Tibial artery (tissue), 4 donors: ENCODE measurements around the gene SPRR5.

Experiments
- DNase-seq, 2 donors: peaks; one replicate each; pipeline ENCODE4 v3.0.0-alpha.2; 2019
- H3K27ac ChIP-seq, 2 donors: fragments of 200-600 bp; sonication (generic) in 1 of 2; 1 replicate in 1 of 2; 2 replicates in 1 of 2; pipeline ENCODE4 v1.5.1; 2018 to 2019; ENCODE audit warnings: mild to moderate bottlenecking in 1 of 2
- H3K27me3 ChIP-seq, 2 donors: fragments of 200-600 bp; sonication (generic) in 1 of 2; one replicate each; pipeline versions ENCODE4 v1.5.1 to v1.6.0; 2016 to 2019
- H3K36me3 ChIP-seq, 3 donors: fragments of 200-600 bp; sonication (generic) in 2 of 3; one replicate each; pipeline ENCODE4 v1.5.1; 2016 to 2019; ENCODE audit warnings: mild to moderate bottlenecking in 2 of 3
- H3K4me1 ChIP-seq, 4 donors: fragments of 200-600 bp; sonication (generic) in 2 of 4; 1 replicate in 3 of 4; 2 replicates in 1 of 4; pipeline ENCODE4 v1.5.1; 2016 to 2019
- H3K4me3 ChIP-seq, 2 donors: fragments of 200-600 bp; sonication (generic) in 1 of 2; 1 replicate in 1 of 2; 2 replicates in 1 of 2; pipeline ENCODE4 v1.5.1; 2018 to 2019; ENCODE audit warnings: mild to moderate bottlenecking in 2 of 2
- H3K9me3 ChIP-seq, 3 donors: fragments of 200-600 bp; sonication (generic) in 1 of 3; one replicate each; pipeline ENCODE4 v1.5.1; 2016 to 2019
- CTCF ChIP-seq, 2 experiments: fragments of 200-600 bp in 1 of 2; fragments of 450-650 bp in 1 of 2; IDR thresholded peaks; one replicate each; pipeline ENCODE4 v1.5.1; 2017 to 2019; ENCODE audit warnings: antibody characterized with exemption in 2 of 2, mild to moderate bottlenecking in 1 of 2, moderate library complexity in 1 of 2
- intact Hi-C: fragments of 100-400 bp; cut with DNase I; formaldehyde crosslinking; loops from one replicate; pipeline ENCODE4 v1.15.0; 2023; ENCODE audit warnings: low total_unique reads

The SPRR5 gene

DNA sequence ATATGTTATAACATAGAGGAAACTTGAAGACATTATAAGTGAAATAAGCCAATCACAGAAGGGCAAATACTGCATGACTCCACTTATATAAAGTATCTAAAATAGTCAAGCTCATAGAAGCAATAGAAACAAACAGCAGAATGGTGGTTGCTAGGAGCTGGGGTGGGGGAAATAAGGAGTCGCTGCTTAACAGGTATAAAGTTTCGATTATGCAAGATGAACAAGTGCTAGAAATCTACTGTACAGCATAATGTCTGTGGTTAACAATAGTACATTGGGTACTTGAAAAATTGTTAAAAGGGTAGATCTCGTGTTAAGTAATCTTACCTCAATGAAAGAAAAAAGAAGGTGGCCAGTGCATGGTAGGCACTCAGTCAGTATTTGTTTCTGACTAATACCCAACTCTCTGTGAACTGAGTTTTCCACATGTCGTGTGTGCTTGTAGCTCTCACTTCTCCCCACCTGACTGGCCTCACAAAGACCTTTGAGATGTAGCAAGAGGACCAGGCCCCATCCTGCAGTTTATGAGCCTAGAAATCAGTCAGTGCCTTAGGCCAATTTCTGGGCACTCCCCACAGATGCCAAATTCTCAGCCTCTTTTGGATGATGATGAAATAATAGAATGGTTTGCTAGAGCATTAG, 14.7 kb upstream of the SPRR5 start:
- H3K27ac ChIP-seq: no peak overlapping the region
- H3K36me3 ChIP-seq: no peaks in the 10 kb centered on the region
- intact Hi-C loops: no loop called here
- no peak overlapping the region for H3K4me3 ChIP-seq
- H3K9me3 ChIP-seq: no peaks in the 10 kb centered on the region
- no peaks in the 10 kb centered on the region for H3K27me3 ChIP-seq
- DNase-seq: no peak
- no peak for TF ChIP-seq CTCF (IDR thresholded peaks at IDR 0.05)
- no peaks in the 10 kb centered on the region for H3K4me1 ChIP-seq

- intact Hi-C loops: no loop called here
- Histone ChIP-seq H3K27ac (no peak overlapping the region), H3K4me1 (no peaks in the 10 kb centered on the region), H3K9me3 (no peaks in the 10 kb centered on the region), H3K27me3 (no peaks in the 10 kb centered on the region), H3K36me3 (no peaks in the 10 kb centered on the region), H3K4me3 (no peak overlapping the region)
- TF ChIP-seq CTCF (IDR thresholded peaks at IDR 0.05): no peak
- DNase-seq: no peak
Measured at GRCh38 chr1:152933196-152933595, 13.8 kb upstream of the SPRR5 start.

DNA sequence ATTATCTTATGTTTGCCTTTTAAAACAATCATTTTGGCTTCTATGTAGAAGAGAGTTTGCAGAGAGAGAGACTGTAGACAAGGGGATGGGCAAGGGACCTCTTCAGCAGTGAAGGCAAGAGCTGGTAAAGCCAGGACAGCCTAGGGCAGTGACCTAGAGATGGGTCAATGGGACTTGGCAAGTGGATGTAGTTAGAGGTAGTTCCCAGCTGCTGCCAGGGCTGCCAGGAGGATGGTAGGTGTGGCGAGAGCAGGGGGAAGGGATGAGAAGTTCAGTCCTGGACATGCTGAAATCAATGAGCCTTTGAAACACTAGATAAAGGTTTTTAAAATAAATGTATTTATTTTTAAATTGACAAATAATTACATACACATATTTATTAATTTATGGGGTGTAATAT, 6.4 kb upstream of the SPRR5 start:
- no peak for TF ChIP-seq CTCF (IDR thresholded peaks at IDR 0.05)
- DNase-seq: no peak
- Histone ChIP-seq H3K27ac (no peak overlapping the region), H3K27me3 (no peaks in the 10 kb centered on the region), H3K36me3 (no peaks in the 10 kb centered on the region), H3K4me3 (no peak overlapping the region), H3K4me1 (no peaks in the 10 kb centered on the region), H3K9me3 (no peaks in the 10 kb centered on the region)
- intact Hi-C loops: no loop called here

DNA sequence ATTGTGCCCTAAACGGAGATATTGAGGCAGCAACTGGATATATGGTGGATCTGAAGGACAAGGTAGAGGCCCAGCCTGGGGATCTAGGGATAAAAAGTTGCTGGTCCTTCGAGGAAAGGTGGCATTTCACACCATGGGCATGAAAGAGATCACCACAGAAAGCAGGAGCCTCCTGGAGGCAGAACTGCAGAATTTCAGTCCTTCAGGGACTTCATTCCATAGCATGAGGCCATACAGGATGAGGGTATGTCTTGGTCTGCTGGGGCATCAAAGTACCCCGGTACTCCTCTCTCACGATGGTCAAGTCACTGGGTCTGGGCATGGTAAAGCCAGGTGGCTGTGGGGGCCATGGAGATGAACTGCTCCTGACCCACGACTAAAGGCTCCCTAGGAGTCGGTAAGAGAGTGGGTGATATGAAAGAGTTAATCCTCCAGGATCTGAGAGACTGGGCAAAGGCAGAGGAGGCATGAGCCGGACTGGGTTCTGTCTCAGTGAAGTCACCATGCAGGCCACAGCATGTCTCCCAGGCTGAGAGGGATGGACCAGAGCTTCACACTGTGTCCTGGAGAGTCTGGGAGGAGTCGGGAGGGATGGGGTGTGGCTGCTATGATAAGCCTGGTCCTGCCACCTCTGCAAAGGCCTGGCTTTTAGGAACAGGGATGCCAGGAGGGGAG, 5.8 kb upstream of the SPRR5 start:
- H3K4me3 ChIP-seq: no peak overlapping the region
- TF ChIP-seq CTCF (IDR thresholded peaks at IDR 0.05): no peak
- H3K36me3 ChIP-seq: no peaks in the 10 kb centered on the region
- intact Hi-C loops: no loop called here
- no peak overlapping the region for H3K27ac ChIP-seq
- H3K4me1 ChIP-seq: no peaks in the 10 kb centered on the region
- H3K9me3 ChIP-seq: no peaks in the 10 kb centered on the region
- no peaks in the 10 kb centered on the region for H3K27me3 ChIP-seq
- no peak for DNase-seq

- no peak for TF ChIP-seq CTCF (IDR thresholded peaks at IDR 0.05)
- DNase-seq: no peak
- Histone ChIP-seq H3K4me3 (no peak overlapping the region), H3K27ac (no peak overlapping the region), H3K4me1 (no peaks in the 10 kb centered on the region), H3K27me3 (no peaks in the 10 kb centered on the region), H3K36me3 (no peaks in the 10 kb centered on the region), H3K9me3 (no peaks in the 10 kb centered on the region)
- intact Hi-C loops: no loop called here
Measured at GRCh38 chr1:152942161-152942560, 4.8 kb upstream of the SPRR5 start.
